ENCODE data around the gene TVP23C.

GRCh38 chr17:15478845-15479244, 84.4 kb downstream of the TVP23C start:
- TF ChIP-seq CTCF (conservative IDR thresholded peaks at IDR 0.05; ENCODE audit: low read length) (no peak), EZH2phosphoT487 (IDR thresholded peaks at IDR 0.05; ENCODE audit: borderline replicate concordance, low read depth, low read length) (no peak)
